ENCODE results near the gene COG7.
A peak's percentile ranks its signal among the peaks of the same experiment; 100 is the strongest.
"Not testable (repeated sequence)": the region's sequence is repeated elsewhere in the genome, so short reads cannot be mapped to it uniquely, and the experiment has no call there.

Gene COG7

GRCh38 chr16:23478566-23478965 lies 25.6 kb upstream of the COG7 start:
- no peak for DNase-seq (ENCODE audit: low read depth, low spot score)
- H3K27ac ChIP-seq = no peak overlapping the region

- no peak for DNase-seq (ENCODE audit: low read depth, low spot score)
- H3K27ac ChIP-seq = no peak overlapping the region
These were observed 23.3 kb upstream of the COG7 start for GRCh38 chr16:23476289-23476688.

- no peak overlapping the region for H3K27ac ChIP-seq
- peak; percentile 40 for DNase-seq (ENCODE audit: low read depth, low spot score)
These were observed 16.8 kb upstream of the COG7 start for GRCh38 chr16:23469814-23470213.

- peak; percentile 93 for DNase-seq (ENCODE audit: low read depth, low spot score)
- peak overlapping the region; percentile 44 for H3K27ac ChIP-seq
These were observed 13.3 kb upstream of the COG7 start for GRCh38 chr16:23466162-23466885.

GRCh38 chr16:23465179-23465578 lies 12.2 kb upstream of the COG7 start:
- DNase-seq (ENCODE audit: low read depth, low spot score) = no peak
- no peak overlapping the region for H3K27ac ChIP-seq

GRCh38 chr16:23464196-23464595 lies 11.2 kb upstream of the COG7 start:
- no peak overlapping the region for H3K27ac ChIP-seq
- DNase-seq (ENCODE audit: low read depth, low spot score) = no peak

- H3K27ac ChIP-seq; DNase-seq (ENCODE audit: low read depth, low spot score): not testable (repeated sequence)
These were observed 10.0 kb upstream of the COG7 start for GRCh38 chr16:23462994-23463393.

GRCh38 chr16:23453338-23454052 lies 506 bp upstream of the COG7 start:
- no peak for DNase-seq (ENCODE audit: low read depth, low spot score)
- peak overlapping the region; percentile 51 for H3K27ac ChIP-seq

- no peak overlapping the region for H3K27ac ChIP-seq
- DNase-seq (ENCODE audit: low read depth, low spot score) = no peak
These were observed 793 bp downstream of the COG7 start for GRCh38 chr16:23452221-23452571.

GRCh38 chr16:23448392-23448791 lies 4.6 kb downstream of the COG7 start:
- H3K27ac ChIP-seq = no peak overlapping the region
- no peak for DNase-seq (ENCODE audit: low read depth, low spot score)

GRCh38 chr16:23437542-23437941 lies 15.4 kb downstream of the COG7 start:
- H3K27ac ChIP-seq; DNase-seq (ENCODE audit: low read depth, low spot score): not testable (repeated sequence)

- no peak overlapping the region for H3K27ac ChIP-seq
- no peak for DNase-seq (ENCODE audit: low read depth, low spot score)
These were observed 16.0 kb downstream of the COG7 start for GRCh38 chr16:23436951-23437350.

GRCh38 chr16:23435500-23435899 lies 17.5 kb downstream of the COG7 start:
- H3K27ac ChIP-seq = no peak overlapping the region
- DNase-seq (ENCODE audit: low read depth, low spot score) = no peak

GRCh38 chr16:23434380-23434779 lies 18.6 kb downstream of the COG7 start:
- no peak overlapping the region for H3K27ac ChIP-seq
- no peak for DNase-seq (ENCODE audit: low read depth, low spot score)

- DNase-seq (ENCODE audit: low read depth, low spot score) = no peak
These were observed 19.6 kb downstream of the COG7 start for GRCh38 chr16:23433261-23433920.

GRCh38 chr16:23432176-23433128 lies 20.5 kb downstream of the COG7 start:
- no peak for DNase-seq (ENCODE audit: low read depth, low spot score)
- H3K27ac ChIP-seq = no peak overlapping the region

More at GRCh38 chr16:23433261-23433920, 19.6 kb downstream of the COG7 start:
- no peak overlapping the region for H3K27ac ChIP-seq

- no peak for DNase-seq (ENCODE audit: low read depth, low spot score)
- no peak overlapping the region for H3K27ac ChIP-seq
These were observed 24.6 kb downstream of the COG7 start for GRCh38 chr16:23428351-23428750.

GRCh38 chr16:23424292-23424958 lies 28.6 kb downstream of the COG7 start:
- H3K27ac ChIP-seq = peak overlapping the region; percentile 96
- DNase-seq (ENCODE audit: low read depth, low spot score) = peak; percentile 69

- peak; percentile 90 for DNase-seq (ENCODE audit: low read depth, low spot score)
- peak overlapping the region; percentile 96 for H3K27ac ChIP-seq
These were observed 29.4 kb downstream of the COG7 start for GRCh38 chr16:23423496-23424049.

Data from epithelial cell of prostate (primary cell).